ENCODE results near the gene ITPR1.

ITPR1 gene

GRCh38 chr3:4797201-4797705 is 304.1 kb downstream of the ITPR1 start:
- no peak for DNase-seq

- DNase-seq: no peak
Observed at GRCh38 chr3:4799266-4800256, 306.4 kb downstream of the ITPR1 start.

GRCh38 chr3:4800595-4800994 is 307.4 kb downstream of the ITPR1 start:
- DNase-seq: no peak

- DNase-seq: no peak
Observed at GRCh38 chr3:4801892-4802291, 308.7 kb downstream of the ITPR1 start.

GRCh38 chr3:4802903-4803302 is 309.8 kb downstream of the ITPR1 start:
- DNase-seq: no peak

- DNase-seq: no peak
Observed at GRCh38 chr3:4804161-4805058, 311.3 kb downstream of the ITPR1 start.

- DNase-seq: no peak
Observed at GRCh38 chr3:4805662-4806061, 312.5 kb downstream of the ITPR1 start.

- no peak for DNase-seq
Observed at GRCh38 chr3:4806535-4807108, 313.5 kb downstream of the ITPR1 start.

- DNase-seq: no peak
Observed at GRCh38 chr3:4807381-4808280, 314.5 kb downstream of the ITPR1 start.

- no peak for DNase-seq
Observed at GRCh38 chr3:4808637-4809036, 315.5 kb downstream of the ITPR1 start.

GRCh38 chr3:4809922-4810321 is 316.8 kb downstream of the ITPR1 start:
- DNase-seq: no peak

GRCh38 chr3:4812591-4812990 is 319.4 kb downstream of the ITPR1 start:
- no peak for DNase-seq

GRCh38 chr3:4813909-4814304 is 320.8 kb downstream of the ITPR1 start:
- DNase-seq: no peak

GRCh38 chr3:4814305-4814903 is 321.3 kb downstream of the ITPR1 start:
- DNase-seq: no peak

GRCh38 chr3:4814904-4815574 is 321.9 kb downstream of the ITPR1 start:
- no peak for DNase-seq

GRCh38 chr3:4816306-4816705 is 323.2 kb downstream of the ITPR1 start:
- DNase-seq: no peak

- DNase-seq: no peak
Observed at GRCh38 chr3:4816718-4817117, 323.6 kb downstream of the ITPR1 start.

GRCh38 chr3:4817128-4817527 is 324.0 kb downstream of the ITPR1 start:
- no peak for DNase-seq

GRCh38 chr3:4818164-4818563 is 325.0 kb downstream of the ITPR1 start:
- DNase-seq: no peak

GRCh38 chr3:4818986-4819693 is 326.0 kb downstream of the ITPR1 start:
- DNase-seq: no peak
